A549 treated with Hydrocortisone at 1 μM for 4 hours (cell line): Measurements from ENCODE around the gene FEV. TPM values are rescaled to one million over a fixed set of nuclear protein-coding genes. Genes with fewer than 3 reads are reported as not detected.

Source experiments
- total RNA-seq: library from RNA; stranded (reverse); fragments of 200-300 nt; extraction: Qiagen RNA extraction; gene quantifications from 5 replicates; pipeline ENCODE4 v1.2.3, GENCODE V29; 2022

Gene FEV
- not detected in 5 replicates for total RNA-seq

DNA sequence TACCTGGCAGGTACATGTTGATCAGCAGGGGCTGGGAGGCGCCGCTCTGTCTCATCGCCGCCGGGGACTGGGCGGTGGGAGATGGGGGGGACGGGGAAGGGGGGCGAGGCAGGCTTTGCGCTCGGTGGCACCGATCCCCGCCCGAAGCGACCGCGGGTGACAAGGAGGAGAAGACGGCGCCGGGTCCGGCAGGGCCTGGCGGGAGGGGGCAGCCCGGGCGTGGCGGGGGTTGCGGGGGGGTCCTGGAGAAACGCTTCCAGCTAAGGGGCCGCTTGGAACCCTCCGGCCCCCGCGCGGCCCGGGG is at the start of gene FEV:
TSS of gene FEV (minus strand) at position 164 of the 304 bp plus-strand sequence. CDS start at position 55, 109 bp downstream.

DNA sequence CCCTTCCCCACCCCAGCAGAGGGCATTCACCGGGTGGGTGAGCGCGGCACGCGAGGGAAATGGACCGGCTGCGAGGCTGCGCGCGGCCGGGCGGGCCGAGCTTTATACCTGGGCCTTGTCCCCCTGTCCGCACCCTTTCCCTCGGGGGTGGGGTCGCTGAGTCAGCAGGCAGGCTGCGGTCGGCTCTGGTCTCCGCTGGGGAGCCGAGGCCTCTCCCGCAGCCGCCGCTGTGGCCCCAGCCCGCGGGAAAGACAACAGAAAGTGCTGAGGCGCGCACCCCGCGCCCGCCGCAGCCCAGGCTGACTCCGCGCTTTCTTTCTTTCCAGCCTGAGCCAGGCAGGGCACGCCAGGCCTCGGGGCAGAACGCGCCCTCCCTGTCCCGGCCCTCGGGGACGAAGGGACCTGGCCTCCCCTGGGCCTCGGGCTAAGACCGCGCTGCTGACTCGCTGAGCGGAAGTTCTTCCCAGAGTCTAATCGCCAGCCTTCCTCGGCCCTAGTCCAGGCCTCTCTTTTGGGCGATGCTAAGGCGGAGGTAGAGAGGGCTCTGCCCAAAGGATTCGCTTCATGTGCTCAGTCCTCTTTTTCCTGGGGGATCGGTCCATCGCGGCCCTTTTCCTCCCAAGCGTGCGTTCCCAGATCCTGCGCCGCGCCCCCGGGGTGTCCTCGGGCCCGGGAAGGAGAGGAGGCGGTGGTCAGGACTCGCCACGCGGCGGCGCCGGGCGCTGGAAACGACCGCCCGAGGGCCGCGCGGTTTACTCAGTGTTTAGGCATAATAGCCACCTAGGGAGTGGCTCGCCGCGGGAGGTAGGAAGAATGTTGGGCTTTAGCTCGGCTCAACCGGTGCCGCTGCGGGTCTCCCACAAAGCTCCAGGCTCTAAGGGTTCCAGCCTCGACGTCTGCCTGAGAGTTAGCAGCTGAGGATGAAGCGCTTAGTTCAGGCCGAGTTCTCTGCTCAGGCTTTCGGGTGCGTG is 8.6 kb upstream of the FEV start, which contains the start of gene CRYBA2:
TSS of gene CRYBA2 (minus strand) at position 78 of the 971 bp plus-strand sequence. CDS start 246 bp downstream, outside the sequence.

DNA sequence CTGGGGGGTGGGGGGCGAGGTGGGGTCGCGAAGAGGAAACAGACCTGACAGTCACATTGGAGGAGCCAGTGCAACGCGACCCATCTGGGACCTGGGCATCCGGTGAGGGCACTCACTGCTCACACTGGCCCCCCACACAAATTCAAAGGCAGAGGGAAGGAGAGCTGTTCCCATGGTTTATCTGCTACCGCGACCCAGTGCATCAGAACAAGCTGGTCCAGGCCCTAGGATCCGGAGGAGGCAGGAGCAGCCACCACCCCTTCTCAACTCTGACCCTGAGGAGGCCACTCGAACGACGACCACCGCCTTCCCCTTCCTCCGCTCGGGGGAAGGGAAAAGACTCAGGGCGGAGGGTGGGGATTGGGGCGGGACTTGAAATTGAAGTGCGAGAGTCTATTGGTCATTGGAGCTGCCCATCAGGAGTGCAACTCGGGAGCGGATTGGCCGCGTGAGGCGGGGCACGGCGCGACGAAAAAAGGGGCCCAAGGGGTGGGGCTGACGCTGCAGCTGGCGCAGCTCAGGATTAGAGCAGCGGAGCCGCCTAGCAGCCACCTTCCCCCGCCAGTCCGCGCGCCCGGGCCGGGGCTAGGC is 25.7 kb downstream of the FEV start, which contains the start of gene CDK5R2:
TSS of gene CDK5R2 (plus strand) at position 526 of the 591 bp plus-strand sequence. CDS start 155 bp downstream, outside the sequence.

Other genes starting within 250 kb of the FEV start
- 0.05 to 0.21 TPM (median 0.15 TPM) in 5 replicates for gene CYP27A1, start 203.0 kb downstream of the FEV start, total RNA-seq
- not detected in 5 replicates for gene PRKAG3, start 153.4 kb downstream of the FEV start, total RNA-seq
- gene WNT6, start 125.4 kb downstream of the FEV start, total RNA-seq = 0.14 to 0.40 TPM (median 0.28 TPM) in 5 replicates
- gene WNT10A, start 104.3 kb downstream of the FEV start, total RNA-seq = 0.06 to 0.12 TPM (median 0.09 TPM) in 4 of 5 replicates, not detected in the other
- gene CDK5R2, start 25.5 kb downstream of the FEV start, total RNA-seq = 4.4 to 6.8 TPM (median 6.5 TPM) in 5 replicates
- gene CRYBA2, start 8.2 kb upstream of the FEV start, total RNA-seq = not detected in 5 replicates
- gene CFAP65, start 56.3 kb upstream of the FEV start, total RNA-seq = 0.07 to 0.29 TPM (median 0.20 TPM) in 5 replicates
- 0.41 to 0.82 TPM (median 0.59 TPM) in 5 replicates for gene IHH, start 75.7 kb upstream of the FEV start, total RNA-seq
- gene NHEJ1, start 175.6 kb upstream of the FEV start, total RNA-seq = 15.3 to 21.1 TPM (median 16.6 TPM) in 5 replicates
- 0.29 to 0.82 TPM (median 0.65 TPM) in 5 replicates for gene SLC23A3, start 184.8 kb upstream of the FEV start, total RNA-seq
- gene CNPPD1, start 191.7 kb upstream of the FEV start, total RNA-seq = 42.9 to 47.2 TPM (median 45.1 TPM) in 5 replicates
- gene RETREG2, start 193.1 kb upstream of the FEV start, total RNA-seq = 69.9 to 85.9 TPM (median 81.8 TPM) in 5 replicates
- gene ZFAND2B, start 221.6 kb upstream of the FEV start, total RNA-seq = 17.3 to 21.3 TPM (median 20.1 TPM) in 5 replicates
- 21.9 to 29.4 TPM (median 27.3 TPM) in 5 replicates for gene ABCB6, start 233.8 kb upstream of the FEV start, total RNA-seq
- gene ATG9A, start 244.5 kb upstream of the FEV start, total RNA-seq = 37.7 to 55.7 TPM (median 44.1 TPM) in 5 replicates
- gene ANKZF1, start 244.6 kb upstream of the FEV start, total RNA-seq = 12.0 to 17.8 TPM (median 16.4 TPM) in 5 replicates